ENCODE measurements around the gene GABRD.

GABRD gene

DNA sequence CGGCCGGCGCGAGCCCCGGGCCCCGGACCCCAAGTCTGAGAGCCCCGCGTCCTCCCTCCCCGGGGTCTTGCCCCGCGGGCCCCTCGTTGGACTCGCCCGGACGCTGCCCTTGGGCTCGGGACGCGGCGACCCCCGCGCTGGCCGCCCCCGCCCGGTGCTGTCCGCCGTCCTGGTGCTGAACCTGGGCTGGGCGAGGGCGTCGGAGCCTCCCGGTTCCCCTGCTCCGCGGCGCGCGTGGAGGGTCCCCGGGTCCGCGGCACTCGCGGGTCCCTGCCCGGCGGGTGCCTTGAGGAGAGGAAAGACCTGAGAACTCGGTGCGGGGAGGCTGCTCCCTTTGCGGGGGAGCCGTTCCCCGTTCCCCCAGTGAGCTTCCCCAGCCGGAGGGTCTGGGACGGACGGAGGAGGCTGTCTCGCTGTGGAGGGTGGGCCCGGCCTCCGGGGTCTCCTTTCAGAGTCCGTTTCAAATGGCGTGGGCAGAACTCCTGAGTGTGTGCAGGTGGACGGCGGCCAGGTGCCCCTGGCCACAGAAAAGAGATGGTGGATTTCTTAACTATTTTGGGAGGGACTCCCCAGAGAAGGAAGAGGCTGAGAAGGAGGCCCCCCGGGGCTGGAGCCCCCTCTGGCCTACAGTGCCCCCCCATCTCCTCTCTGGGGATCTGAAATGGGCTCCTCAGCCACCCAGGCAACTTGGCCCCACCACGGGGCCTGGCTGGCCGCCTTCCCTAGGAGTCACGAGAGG, 595 bp downstream of the GABRD start:
- no peak for DNase-seq

- no peak for DNase-seq
These were observed 1.1 kb downstream of the GABRD start for GRCh38 chr1:2020310-2020655.

- DNase-seq: no peak
These were observed 2.4 kb downstream of the GABRD start for GRCh38 chr1:2021550-2021949.

DNA sequence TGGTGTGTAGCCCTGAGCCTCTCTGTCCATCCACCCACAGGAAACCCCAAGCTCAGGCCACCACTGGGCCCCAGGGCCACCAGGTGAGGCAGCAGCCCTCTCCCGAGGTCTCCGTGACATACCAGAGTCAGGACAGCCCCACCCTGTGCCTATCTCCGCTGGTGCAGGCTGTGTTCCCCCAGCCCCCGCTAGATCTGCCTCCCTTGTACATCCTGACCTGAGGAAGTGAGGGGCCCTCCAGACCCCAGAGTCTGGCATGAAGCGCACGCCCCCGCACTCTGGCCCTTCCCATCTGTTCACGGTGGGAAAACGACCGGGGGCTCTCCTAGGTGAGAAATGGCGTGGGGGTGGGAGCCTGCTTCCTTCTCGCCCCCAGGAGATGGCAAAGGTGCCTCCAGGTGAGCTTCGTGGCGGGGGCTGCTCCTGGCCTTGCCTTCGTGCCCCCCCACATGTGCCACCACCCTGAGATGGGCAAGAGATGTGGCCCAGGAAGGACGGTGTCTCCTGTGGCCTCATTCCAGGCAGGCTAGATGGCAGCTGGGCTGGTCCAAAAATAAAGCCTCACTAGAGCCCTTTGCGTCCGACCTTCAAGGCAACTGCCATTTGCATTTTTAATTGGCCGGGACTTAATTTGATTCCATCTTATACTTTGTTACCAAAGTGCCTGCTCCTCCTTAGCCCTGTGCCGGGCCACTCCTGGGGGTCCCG, 3.1 kb downstream of the GABRD start:
- DNase-seq: no peak

DNA sequence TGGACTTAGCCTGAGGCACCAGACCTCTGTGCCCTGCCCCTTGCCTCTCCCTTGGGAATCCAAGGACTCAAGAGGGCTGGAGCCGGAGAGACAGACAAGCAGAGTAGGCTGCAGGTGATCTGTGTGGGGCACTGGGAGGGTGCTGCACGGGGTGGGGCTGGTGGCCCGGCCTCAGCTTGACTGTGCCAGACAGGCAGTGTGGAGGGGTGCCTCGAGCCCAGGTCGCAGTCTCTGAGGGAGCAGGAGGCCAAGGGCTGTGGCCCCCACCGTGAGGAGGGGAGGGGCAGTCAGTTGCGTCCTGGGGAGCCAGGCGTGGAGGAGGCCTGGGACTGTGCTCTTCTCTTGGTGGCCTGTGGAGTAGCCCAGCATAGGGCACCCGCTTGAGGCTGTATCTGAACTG, 4.0 kb downstream of the GABRD start:
- DNase-seq: no peak

DNA sequence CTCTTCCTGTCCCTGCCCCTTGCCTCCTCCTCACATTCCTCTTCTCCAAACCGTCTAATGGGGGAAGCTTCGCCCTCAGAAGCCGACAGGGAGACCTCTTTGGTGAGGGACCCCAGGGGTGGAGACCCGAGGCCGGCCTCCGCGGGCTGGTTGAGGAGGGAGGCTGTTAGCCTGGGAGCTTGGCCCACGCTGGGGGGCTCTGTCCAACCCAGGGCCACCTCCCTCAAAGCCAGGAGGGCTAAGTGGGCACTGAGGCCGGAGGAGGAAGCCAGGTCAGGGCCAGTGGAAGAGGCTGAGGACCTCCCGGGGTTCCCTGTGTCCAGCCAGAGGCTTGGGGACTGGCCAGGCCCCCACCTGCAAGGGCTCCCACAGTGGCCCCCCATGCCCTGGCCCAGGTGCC, 5.3 kb downstream of the GABRD start:
- no peak for DNase-seq

GRCh38 chr1:2024887-2025286, 5.7 kb downstream of the GABRD start:
- DNase-seq: no peak

DNA sequence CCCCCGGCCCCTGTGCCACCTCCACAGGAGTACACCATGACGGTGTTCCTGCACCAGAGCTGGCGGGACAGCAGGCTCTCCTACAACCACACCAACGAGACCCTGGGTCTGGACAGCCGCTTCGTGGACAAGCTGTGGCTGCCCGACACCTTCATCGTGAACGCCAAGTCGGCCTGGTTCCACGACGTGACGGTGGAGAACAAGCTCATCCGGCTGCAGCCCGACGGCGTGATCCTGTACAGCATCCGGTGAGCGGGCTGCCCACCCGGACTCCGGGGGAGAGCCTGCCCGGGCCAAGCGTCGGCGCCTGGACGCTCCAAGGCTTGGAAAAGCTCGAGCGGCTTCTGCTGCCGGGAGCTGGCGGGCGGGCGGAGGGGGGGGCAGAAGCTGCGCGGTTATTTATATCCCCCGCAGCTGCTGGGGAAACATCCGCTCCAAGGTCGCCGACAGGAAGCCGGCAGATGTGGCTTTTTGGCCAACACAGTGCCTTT, 6.4 kb downstream of the GABRD start:
- no peak for DNase-seq

GRCh38 chr1:2027961-2028583, 8.9 kb downstream of the GABRD start:
- no peak for DNase-seq

GRCh38 chr1:2028870-2029560, 9.9 kb downstream of the GABRD start:
- DNase-seq: no peak

- no peak for DNase-seq
These were observed 10.4 kb downstream of the GABRD start for GRCh38 chr1:2029561-2029960.

DNA sequence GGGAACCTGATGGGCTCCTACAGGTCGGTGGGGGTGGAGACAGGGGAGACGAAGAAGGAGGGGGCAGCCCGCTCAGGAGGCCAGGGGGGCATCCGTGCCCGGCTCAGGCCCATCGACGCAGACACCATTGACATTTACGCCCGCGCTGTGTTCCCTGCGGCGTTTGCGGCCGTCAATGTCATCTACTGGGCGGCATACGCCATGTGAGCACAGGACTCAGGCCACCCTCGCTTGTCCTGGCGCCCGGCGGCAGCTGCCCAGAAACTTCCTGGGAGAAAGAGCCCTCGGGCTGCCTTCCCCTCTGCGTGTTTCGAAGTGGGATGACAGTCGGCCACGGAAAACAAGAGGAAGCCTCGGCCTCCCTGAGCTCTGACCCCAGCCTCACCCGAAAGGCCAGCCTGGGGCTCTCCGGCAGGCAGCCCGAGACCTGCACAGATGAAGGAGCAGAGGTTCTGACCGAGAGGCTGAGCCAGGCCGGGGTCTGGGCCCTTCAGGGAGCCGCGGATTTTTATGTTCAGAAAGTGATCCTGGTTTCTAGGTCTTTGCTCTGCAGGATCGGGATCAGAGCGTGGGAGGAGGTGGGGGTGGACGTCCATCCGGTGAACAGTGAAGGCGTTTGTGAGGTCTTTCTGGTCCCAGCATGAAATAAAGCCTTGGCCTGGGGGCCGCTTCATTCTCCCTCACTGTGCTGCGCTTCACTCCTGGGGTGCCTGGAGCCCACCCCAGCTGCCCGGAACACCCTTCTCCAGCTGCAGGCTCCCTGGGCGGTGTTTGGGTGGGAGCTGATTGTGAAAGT, 11.1 kb downstream of the GABRD start:
- DNase-seq: no peak

DNA sequence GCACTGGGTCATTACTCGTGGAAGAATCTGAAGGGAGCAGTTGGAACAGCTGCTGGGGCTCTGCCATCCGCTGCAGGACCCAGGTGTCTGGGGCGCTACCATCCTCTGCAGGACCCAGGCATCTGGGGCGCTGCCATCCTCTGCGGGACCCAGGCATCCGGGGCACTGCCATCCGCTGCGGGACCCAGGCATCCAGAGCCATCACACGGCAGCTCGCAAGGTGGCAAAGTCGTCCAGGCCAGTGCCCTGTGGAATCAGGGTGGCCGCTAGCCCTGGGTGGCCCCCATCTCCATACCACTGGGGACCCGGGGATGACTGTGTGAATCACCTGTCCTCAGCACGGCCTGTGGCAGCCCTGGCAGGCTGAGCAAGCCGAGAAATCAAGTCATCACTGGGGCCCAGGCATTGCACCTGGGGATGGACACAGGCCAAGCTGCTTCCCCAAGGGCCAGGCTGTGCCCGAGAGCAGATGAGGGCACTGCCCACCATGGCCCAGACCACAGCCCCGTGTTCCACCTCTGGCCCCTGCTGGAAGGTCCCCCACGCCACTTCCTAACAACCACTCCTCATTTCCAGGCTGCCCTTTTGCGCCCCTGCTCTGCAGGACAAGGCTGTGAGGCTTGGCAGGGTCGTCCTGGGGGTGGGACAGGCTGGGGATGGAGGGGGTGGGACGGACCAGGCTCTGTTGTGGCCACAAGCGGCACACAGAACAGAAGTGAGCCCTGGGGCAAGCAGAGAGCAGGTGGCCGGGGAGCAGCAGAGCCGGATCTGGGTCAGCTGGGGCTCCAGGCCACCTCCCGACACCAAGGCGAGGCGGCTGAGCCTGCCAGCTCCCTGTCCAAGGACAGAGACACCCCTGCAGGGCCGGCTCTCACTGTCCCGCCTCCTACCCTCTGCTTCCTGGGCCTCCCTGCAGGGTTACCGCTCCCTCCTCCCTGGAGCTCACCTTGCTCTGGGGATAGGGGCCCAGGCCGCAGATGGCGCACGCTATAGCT, 12.7 kb downstream of the GABRD start:
- no peak for DNase-seq

DNA sequence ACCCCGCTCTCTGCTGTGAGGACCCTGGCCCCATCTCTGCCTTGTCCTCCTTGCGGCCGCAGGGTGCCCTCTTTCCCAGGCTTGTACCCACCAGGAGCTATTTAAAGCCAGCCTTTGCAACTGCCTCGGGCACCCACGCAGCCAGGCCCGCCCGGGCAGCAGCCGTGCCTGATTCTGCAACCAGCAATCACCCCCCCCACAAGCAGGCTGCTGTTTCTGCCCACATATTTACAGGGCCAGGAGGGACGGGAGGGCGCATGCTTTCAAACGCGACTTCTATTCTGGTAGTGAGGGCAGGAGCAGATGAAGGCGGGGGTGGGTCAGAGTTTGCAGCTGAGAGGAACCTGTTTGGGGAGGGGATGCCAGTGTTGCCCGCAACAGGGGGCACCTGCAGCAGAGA, 13.6 kb downstream of the GABRD start:
- DNase-seq: no peak

GRCh38 chr1:2033165-2033564, 14.0 kb downstream of the GABRD start:
- no peak for DNase-seq

DNA sequence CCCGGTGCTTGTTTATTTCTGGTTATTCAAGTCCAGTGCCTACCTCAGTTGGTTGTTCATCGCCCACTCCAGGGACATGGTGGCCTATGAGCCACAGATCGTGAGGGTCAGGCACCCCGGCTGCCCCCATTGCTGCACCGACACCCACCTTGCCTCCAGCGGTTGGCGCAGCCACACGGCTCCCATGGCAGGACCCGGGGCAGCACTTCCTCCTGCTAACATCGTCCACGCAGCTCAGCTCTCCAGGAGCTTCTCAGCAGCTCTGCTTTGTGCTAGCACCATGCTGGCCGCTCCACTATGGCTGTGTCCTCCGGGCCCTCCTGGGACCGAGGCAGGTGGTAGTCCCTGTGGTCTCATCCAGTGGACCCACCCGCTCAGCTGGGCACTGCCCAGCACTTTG, 17.1 kb downstream of the GABRD start:
- no peak for DNase-seq

GRCh38 chr1:2037314-2037979, 18.3 kb downstream of the GABRD start:
- no peak for DNase-seq

GRCh38 chr1:2038229-2038628, 19.1 kb downstream of the GABRD start:
- no peak for DNase-seq

DNA sequence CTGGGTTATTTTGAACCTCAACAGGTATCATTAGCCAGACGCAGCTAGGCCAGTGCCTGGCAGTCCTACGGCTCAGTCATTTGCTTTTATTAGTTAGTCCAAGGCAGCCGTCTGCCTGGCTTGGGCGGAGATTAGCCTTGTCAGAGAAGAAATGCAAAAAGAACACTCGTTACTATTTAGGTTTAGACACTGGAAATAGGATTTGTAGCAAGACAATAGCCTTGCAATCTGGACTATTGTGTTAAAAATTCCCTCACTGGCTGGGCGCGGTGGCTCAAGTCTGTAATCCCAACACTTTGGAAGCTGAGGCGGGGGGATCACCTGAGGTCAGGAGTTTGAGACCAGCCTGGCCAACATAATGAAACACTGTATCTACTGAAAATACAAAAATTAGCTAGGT, 20.1 kb downstream of the GABRD start:
- DNase-seq: no peak

DNA sequence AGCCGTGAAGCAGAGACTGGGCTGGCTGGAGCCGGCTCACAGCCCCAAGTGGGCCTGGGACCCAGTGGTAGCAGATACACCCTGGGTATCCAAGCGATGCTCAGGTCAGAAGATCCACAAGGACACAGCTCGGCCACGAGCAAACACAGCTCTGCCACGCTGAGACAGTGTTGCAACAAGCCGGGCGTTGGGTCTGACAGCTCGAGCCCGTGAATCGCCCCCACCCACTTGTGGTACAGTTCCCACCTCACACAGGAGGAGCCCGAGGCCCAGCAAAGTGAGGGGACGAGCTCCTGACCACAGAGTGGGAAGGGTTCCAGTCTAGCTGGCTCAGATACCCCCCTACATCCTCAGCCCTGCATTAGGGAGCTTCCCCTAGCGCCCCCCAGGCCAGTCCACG, 22.2 kb downstream of the GABRD start:
- no peak for DNase-seq

DNA sequence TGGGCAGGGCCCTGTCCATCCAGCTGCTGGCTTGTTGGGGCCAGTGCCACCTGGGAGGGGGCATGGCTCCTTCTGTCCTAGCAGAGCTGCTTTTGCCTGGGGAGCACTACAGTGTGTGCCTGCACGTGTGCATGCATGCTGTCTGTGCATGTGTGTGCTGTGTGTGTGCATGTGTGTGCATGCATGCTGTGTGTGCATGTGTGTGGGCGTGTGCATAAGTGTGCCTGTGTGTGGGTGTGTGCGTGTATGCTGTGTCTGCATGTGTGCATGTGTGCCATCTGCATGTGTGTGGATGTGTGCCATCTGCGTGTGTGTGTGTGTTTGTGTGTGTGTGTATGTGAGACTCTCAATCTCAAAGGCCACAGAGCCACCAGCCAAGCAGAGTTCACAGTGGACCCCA, 22.7 kb downstream of the GABRD start:
- no peak for DNase-seq

Data from activated CD4-positive, alpha-beta T cell treated with anti-CD3 and anti-CD28 coated beads, Interleukin-2, amount 50 U/mL, for 48 hours (primary cell).